EH (cell line): ENCODE measurements around the gene NDUFC2.
A peak's percentile ranks its signal among the peaks of the same experiment; 100 is the strongest.
"Not testable (repeated sequence)": the region's sequence is repeated elsewhere in the genome, so short reads cannot be mapped to it uniquely, and the experiment has no call there.

Source experiments
- DNase-seq: peaks from one replicate; pipeline ENCODE4 v3.0.0-alpha.2; 2015; ENCODE audit warnings: low read depth

Gene NDUFC2

DNA sequence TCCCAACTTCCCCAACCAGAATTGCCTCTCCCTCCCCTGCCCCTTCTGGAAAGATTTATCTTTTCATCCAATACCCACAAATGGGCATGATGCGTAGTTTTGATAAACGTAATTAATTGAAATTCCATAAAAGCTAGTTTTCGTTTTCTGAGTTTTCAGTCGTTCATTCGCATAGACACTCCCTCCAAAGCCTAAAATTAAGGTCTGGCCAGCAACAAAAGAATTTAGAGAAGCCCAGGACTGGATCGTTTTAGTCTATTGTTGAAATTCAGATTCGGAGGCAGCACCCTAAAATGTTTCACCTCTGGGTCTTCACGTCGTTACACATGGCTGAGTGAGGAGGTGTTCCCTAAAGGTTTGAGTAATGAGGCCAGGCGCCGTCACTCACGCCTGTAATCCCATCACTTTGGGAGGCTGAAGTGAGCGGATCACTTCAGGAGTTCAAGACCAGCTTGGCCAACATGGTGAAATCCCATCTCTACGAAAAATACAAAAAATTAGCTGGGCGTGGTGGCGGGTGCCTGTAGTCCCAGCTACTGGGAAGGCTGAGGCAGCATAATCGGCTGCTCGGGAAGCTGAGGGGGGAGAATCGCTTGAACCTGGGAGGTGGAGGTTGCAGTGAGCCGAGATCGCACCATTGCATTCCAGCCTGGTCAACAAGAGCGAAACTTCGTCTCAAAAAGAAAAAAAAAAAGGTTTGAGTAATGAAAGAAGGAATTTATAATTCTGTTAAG, 589 bp upstream of the NDUFC2 start:
- DNase-seq: no peak

DNA sequence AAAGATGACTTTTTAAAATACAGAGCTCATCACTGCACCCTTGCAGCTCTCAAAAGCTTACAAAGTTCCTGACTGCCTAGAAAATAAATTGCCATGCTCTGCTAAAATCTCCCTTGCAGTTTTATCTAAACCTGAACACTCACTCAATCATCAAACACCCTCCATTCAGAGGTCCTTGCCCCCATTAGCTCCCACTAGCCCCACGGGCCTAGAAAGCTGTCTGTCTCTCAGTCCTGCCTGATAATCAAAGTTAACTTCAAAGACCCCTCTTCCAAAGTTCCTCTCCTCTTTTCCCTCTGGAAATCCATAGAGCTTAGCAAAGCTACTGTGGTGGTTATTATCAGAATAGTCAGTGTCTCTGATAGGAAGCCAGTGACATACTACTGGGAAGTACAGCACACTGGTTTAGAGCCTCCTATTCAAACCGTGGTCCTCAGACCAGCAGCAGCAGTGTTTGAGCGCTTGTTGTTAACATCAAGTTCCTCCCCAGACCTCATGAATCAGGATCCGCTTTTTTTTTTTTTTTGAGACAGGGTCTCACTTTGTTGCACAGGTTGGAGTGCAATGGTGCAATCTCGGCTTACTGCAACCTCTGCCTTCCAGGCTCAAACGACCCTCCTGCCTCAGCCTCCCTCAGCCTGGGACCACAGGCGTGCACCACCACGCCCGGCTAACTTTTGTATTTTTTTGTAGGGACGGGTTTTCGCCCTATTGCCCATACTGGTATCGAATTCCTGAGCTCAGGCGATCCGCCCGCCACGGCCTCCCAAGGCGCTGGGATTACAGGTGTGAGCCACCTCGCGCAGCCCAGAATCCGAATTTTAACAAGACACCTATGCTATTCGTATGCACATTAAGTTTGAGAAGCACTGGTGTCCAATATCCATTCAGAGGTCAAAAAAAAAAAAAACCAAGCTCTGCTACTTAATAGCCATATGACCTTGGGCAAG, 1.2 kb downstream of the NDUFC2 start:
- DNase-seq: no peak

DNA sequence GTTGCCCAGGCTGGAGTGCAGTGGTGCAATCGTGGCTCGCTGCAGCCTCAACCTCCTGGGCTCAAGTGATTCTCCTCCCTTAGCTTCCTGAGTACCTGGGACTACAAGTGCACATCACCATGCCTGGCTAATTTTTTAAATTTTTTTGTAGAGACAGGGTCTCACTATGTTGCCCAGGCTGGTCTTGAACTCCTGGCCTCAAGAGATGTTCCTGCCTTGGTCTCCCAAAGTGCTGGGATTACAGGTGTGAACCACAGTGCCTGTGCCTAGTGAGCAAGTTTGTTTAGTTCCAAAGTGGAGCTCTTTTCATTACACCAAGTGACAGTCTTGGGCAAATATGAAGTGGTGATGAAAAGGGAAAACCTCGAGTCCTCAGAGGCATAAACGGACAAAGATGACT, 2.1 kb downstream of the NDUFC2 start:
- DNase-seq: not testable (repeated sequence)

DNA sequence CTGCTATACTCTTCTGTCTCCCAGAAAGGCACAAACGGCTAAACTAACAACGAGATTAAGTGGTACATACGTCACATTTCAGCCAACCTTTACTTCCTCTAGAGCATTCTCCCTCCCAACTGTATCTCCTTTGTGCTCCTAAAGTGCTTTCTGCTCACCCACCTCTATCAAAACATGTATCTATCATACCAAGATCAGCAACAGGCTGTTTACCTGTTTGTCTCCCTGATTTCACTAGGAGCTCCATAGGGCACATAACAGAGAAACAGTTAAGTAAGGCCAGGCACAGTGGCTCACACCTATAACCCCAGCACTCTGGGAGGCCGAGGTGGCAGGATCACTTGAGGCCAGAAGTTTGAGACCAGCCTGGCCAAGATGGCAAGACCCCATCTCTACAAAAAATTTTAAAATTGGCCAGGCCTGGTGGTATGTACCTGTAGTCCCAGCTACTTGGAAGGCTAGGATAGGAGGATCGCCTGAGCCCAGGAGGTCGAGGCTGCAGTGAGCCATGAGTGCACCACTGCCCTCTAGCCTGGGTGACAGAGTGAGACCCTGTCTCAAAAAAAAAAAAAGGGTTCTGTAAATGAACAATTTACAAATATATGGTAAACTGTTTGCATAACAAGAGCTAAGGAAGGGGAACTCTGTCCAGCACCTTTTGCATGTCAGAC, 2.8 kb downstream of the NDUFC2 start:
- no peak for DNase-seq

DNA sequence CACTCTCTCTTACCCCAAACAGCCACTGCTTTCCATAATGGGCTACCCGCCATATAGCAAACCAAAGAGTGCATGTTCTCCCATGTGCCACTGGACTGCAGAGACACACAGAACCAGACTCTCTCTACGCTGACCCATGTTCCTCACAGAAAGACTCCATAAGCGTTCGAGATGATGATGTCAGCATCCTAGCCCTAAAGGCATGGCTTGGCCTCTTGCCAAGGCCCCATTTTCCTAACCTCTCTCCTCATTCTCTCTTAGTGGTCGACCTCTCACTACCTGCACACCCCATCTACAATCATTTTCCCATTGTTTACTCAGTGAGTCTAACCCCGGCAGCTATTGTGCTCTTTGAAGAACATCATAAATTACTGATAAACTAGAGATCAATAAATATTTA, 4.9 kb downstream of the NDUFC2 start:
- DNase-seq: no peak

DNA sequence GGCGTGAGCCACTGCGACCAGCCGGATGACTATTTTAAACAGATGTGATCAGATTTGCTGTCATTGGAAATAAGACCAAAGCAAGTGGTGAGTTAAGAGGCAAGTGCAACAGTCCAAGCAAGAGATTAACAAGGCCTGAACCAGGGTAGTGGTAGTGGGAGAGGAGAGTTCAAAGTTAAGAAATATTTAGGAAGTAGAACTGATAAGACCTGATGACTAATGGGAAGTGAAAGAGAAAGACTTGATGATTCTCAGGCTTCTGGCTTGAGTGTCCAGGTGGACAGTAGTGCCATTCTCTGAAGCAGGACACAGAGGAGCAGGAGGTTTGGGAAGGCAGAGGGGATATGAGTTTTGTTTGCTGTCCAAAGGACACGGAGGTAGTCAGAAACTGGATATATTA, 7.2 kb downstream of the NDUFC2 start:
- no peak for DNase-seq

DNA sequence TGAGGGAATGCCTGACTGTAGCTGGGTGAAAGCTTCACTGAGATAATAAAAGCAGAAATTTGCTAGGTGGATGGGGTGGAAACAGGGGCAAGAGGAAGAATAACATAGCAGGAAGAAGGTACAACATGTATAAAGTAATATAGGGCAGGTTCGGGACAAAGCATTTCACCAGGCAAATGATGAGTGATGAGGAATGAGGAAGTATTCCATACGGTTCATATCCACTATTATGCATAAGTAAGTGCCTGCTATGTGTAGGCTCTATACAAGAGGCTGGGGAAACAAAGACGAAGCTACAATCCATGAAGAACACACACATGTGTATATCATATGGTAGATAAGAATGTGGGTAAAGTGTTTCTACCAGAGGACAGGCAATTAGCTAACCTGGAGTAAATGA, 7.9 kb downstream of the NDUFC2 start:
- no peak for DNase-seq

DNA sequence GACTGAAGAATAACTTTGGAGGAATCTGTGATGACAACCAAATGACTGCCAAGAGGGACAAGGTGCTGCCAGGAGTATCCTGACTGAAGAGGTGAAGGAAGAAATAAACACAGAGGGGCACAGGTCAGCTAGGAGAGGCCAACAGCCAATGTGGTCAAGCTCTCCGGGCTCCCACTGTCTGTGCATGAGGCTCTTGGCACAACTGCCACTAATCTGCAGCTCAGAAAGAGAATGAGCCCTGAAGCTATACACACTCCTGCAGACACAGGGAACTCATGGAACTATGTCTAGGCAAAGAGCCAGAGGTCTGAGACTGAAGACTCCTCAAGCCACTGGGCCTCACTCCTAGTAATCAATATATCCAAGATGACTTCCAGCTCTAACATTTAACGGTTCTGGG, 9.0 kb downstream of the NDUFC2 start:
- peak; percentile 38 for DNase-seq

DNA sequence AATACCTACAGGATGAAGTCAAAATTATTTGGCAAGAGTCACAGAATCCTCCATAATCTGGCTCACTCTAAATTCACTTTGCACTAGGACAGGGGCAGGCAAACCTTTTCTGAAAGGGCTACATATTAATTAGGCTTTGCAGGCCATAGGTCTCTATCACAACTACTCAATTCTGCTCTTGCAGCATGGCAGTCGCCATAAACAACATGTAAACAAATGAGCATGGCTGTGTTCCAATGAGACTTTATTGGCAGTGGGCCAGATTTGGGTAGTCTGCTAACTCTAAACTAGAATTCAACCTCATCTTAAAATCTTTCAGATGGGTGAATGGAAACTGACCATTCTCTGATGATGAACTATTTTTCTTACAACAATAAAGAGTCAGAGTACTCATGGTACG, 10.2 kb downstream of the NDUFC2 start:
- DNase-seq: no peak

DNA sequence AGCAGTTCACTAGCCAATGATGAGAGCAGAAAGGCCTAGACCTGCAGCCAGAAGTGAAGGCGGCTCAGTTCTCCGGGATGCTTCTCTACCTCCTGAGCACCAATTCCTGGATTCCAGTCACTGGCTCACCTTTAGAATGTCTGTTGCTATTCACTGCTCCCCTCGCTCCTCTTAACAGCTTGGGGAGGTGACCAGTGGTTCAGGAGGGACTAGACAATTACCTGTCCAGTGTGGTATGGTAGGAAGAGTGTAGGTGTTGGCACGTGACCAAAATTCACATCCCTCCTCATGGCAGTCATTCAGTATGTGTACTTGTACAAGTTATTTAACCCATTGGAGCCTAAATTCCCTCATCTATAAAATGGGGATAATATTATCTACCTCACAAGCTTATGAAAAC, 12.0 kb downstream of the NDUFC2 start:
- no peak for DNase-seq

DNA sequence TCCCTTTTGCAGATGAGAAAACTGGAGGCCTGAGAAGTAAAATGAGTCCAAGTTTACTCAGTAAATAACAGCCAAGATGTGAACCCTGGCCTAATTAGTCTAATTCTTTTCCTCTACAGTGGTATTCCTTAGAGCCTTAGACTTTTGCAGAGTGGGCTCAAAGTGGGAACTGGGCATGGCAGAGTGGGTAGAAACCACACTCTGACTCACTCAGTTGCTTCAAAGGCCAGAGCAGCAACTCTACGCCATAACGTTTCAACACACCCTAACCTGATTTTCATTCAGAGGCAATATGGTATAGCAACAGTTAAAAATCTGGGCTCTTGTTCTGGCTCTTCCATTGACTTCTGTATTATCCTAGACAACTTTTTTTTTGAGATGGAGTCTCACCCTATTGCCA, 13.2 kb downstream of the NDUFC2 start:
- DNase-seq: no peak

DNA sequence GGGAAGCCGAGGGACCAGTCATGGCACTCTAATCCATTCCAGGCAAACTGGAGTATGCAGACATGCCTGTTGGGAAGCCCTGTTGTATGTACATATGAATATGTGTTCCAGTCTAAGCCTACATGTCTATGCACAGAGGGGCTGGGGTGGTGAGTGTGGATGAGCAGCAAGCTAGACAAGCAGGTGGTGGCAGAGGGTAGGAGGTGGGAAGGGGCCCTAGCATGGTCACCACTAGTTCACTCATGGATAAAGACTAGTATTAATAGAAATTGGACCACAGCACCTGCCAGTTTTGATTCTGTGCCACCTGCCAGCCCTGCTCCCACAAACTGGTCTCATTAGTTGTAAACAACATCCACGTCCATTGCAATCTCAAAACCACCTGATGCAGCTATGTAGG, 14.5 kb downstream of the NDUFC2 start:
- no peak for DNase-seq

DNA sequence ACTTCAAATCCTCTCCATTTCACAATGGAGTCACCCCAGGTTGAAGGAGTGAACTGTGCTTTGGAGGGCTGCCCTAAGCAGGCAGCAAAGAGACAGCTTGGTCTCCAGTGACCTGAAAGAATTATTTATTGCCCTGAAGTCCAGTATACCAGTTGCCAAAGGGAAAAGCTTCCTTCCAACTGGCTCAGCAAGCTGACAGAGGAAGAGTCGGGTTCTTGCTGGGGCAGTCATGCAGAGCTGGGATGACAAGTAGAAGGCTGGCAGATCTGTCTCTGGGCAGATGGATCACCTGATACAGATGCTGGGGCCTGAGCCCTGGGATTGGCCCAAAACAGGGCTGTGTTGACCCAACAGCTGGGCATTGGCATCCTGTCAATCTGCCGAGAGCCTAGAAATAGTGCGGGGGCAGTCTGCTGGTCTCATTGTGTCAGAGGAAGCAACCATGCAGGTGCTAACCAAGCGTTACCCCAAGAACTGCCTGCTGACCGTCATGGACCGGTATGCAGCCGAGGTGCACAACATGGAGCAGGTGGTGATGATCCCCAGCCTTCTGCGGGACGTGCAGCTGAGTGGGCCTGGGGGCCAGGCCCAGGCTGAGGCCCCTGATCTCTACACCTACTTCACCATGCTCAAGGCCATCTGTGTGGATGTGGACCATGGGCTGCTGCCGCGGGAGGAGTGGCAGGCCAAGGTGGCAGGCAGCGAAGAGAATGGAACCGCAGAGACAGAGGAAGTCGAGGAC, 16.1 kb downstream of the NDUFC2 start, which contains the start of gene THRSP:
Gene THRSP (plus strand): TSS at position 422 of the 742 bp plus-strand sequence. CDS start 21 bp downstream, at position 443.
- DNase-seq: no peak

DNA sequence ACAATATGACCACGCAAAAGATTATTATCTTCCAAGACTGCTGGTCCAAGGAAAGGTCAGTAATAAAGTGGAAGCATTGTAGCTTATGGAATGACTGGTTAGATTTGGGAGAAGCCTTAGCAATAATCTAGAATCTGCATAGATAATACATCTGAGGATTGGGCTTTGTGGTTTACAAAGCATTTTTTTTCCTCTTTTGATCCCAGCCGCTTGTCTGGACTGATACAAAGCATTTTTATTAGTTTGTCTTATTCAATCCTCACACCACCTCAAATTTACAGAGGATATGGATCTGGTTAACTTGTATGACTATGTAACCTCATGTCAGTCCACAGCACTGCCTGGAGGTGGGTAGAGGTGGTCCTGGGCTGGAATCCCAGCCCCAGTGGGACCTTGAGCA, 17.0 kb downstream of the NDUFC2 start:
- no peak for DNase-seq

DNA sequence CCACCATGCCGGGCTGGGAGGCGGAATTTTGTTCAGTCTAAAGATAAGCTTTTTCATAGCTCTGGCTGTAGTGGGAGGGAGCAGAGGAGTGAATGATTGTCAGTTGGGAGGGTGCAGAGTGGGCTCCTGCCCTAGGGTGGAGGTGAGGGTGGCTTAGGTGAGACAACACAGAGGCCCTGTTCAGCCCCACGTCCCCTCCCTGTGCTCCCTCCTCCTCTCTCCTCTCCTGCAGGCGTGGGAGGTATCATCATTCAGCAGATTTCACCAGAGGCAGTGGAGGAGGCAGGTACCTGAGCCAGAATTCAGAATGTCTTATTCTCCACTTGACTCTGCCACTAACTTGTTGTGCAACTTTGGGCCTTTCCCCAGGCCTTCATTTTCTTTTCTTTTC, 17.7 kb downstream of the NDUFC2 start:
- DNase-seq: no peak

DNA sequence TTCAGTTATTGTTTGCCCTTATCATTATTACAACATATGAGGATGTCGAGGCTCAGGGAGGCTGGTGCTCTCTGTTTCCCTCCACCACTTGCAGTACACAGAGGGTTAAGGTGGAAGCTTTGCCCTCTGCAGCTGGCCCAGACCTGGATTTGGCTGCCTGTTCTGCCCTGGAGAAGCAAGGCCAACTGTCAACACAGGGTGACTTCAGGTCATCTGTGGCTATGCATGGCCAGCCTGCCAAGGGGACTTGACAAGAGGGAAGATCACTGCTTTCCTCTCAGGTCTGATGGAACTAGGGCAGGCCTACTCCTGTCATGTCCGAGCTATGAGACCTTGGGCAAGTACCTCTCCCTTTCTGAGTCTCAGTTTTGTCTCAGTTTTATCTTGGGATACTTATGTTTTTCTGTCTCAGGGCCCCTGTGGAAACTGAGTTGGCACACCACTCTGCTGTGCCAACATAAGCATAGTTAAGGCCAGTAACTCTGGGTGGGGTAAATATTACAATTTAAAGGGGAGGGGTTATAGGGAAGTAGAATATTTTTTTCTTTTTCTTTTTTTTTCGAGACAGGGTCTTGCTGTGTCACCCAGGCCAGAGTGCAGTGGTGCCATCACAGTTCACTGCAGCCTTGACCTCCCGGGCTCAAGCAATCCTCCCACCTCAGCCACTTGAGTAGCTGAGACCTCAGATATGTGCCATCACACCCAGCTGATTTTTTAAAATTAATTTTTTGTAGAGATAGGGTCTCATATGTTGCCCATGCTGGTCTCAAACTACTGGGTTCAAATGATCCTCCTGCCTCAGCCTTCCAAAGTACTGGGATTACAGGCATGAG, 18.4 kb downstream of the NDUFC2 start:
- DNase-seq: no peak

DNA sequence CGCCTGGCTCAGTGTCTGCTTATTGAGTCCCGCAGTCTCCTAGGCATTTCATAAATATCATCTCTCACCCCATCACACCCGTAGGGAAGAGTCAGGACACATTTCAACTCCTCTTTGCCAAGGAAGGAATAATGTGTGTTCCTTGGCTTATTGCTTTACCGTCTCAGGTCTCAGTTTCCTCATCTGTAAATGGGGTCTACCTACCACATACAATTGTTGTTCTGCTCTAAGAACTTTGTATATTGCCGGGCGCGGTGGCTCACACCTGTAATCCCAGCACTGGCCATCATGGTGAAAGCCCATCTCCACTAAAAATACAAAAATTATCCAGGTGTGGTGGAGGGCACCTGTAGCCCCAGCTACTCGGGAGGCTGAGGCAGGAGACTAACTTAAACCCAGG, 19.1 kb downstream of the NDUFC2 start:
- no peak for DNase-seq

DNA sequence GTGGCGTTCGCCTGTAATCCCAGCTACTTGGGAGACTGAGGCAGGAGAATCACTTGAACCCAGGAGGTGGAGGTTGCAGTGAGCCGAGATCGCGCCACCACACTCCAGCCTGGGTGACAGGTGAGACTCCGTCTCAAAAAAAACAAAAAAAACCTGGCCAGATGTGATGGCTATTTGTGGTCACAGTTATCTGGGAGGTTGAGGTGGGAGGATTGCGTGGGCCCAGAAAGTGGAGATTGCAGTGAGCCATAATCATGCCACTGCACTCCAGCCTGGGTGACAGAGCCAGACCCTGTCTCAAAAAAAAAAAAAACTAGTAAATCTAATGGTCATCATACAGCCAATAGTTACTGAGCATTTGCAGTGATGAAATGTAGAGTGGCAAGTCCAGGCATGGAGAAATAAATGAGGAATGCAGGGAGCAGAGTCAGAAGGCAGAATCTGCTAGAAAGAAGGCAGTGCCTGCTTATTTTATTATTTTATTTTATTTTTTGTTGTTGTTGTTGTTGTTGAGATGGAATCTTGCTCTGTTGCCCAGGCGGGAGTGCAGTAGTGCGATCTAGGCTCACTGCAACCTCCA, 19.8 kb downstream of the NDUFC2 start:
- DNase-seq: not testable (repeated sequence)

DNA sequence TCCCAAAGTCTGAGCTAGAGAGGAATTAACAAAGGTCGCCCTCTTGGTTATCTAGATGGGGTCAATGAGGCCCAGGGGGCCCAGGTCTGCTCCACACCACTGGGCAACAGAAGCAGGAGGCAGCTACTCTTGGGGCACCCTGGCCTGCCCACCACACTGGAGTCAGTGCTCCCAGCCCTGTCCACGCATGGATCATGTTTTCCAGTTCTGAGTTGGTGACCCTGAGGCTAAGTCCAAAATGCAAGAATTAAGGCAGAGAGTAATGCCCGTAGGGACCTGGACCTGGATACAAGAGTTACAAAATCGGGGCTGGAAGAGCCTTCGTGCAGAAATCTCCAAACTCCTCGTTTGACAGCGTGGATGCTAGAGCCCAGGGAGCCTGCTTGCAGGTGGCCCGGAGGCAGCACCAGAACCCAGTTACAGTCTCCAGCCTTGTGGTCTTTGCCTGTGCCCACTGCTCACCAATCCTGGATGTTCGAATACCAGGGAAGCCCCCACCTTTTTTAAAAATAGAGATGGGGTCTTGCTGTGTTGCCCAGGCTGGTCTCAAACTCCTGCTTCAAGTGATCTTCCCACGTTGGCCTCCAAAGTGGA, 22.1 kb downstream of the NDUFC2 start:
- no peak for DNase-seq

DNA sequence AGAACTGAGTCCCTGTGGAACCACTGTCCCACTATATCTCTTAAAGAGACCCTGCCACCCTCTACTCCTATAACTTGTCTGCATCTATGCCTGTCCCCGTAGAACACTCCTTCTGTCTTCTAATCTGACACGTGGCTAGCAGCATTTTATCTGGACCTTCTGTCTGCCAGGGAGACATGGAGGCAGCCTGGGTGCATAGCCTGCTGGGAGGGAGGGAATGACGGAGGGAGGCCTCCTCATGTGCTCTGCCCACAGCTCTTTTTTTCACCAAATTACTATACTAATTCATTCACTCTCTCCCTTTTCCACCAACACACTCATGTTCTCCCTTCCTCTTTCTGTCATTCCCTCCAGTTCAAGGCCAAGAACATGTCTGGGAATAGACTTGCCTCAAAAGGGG, 23.6 kb downstream of the NDUFC2 start:
- no peak for DNase-seq
